ENCODE data around the gene CDH3. TPM values are rescaled to one million over a fixed set of nuclear protein-coding genes. Genes with fewer than 3 reads are reported as not detected.
A peak's percentile ranks its signal among the peaks of the same experiment; 100 is the strongest.

Gene CDH3
- total and polyA plus RNA-seq, 3 donors from 2014 or later, result 3.0 to 8.2 (median 5.4) TPM

GRCh38 chr16:68642047-68642435 is 3.1 kb upstream of the CDH3 start:
- peaks cover 11% of the 10 kb centered on the region for H3K4me1 ChIP-seq
- H3K27ac ChIP-seq, result no peak overlapping the region
- H3K27me3 ChIP-seq, result no peaks in the 10 kb centered on the region
- no peak for DNase-seq
- intact Hi-C loops (cut with DNase I; ENCODE audit: low total_unique reads), result no loop called here
- TF ChIP-seq POLR2A (IDR thresholded peaks at IDR 0.05) (no peak), CTCF (IDR thresholded peaks at IDR 0.05) (no peak)
- 56 to 65% methylated on average over 10 of the region's 10 CpGs for WGBS, 2 donors
- no peaks in the 10 kb centered on the region for H3K36me3 ChIP-seq (ENCODE audit: low read depth, missing control alignments)
- no peaks in the 10 kb centered on the region for H3K9me3 ChIP-seq
- H3K4me3 ChIP-seq, result no peak overlapping the region

- 19 to 25% methylated on average over 5 to 38 of the region's 51 CpGs for WGBS, 2 donors
- peak; percentile 28 for DNase-seq
- no peaks in the 10 kb centered on the region for H3K9me3 ChIP-seq
- H3K27ac ChIP-seq, result no peak overlapping the region
- H3K36me3 ChIP-seq (ENCODE audit: low read depth, missing control alignments), result no peaks in the 10 kb centered on the region
- H3K27me3 ChIP-seq, result no peaks in the 10 kb centered on the region
- intact Hi-C loops (cut with DNase I; ENCODE audit: low total_unique reads), result no loop called here
- TF ChIP-seq CTCF (IDR thresholded peaks at IDR 0.05) (no peak), POLR2A (IDR thresholded peaks at IDR 0.05) (no peak)
- H3K4me1 ChIP-seq, result peaks cover 11% of the 10 kb centered on the region
- peak overlapping the region in 1 of 2 donors; percentile 25 for H3K4me3 ChIP-seq
Measured at GRCh38 chr16:68642436-68643101, 2.5 kb upstream of the CDH3 start.

GRCh38 chr16:68643227-68643626 is 1.9 kb upstream of the CDH3 start:
- H3K27ac ChIP-seq, result no peak overlapping the region
- intact Hi-C loops (cut with DNase I; ENCODE audit: low total_unique reads), result no loop called here
- no peak for DNase-seq
- no peak for TF ChIP-seq CTCF (IDR thresholded peaks at IDR 0.05)
- no peak for TF ChIP-seq POLR2A (IDR thresholded peaks at IDR 0.05)
- no peak overlapping the region for H3K4me3 ChIP-seq
- no peaks in the 10 kb centered on the region for H3K9me3 ChIP-seq
- H3K4me1 ChIP-seq, result peaks cover 11% of the 10 kb centered on the region
- 55 to 63% methylated on average over 9 to 13 of the region's 13 CpGs for WGBS, 2 donors
- H3K27me3 ChIP-seq, result no peaks in the 10 kb centered on the region
- H3K36me3 ChIP-seq (ENCODE audit: low read depth, missing control alignments), result no peaks in the 10 kb centered on the region

GRCh38 chr16:68643847-68644246 is 1.3 kb upstream of the CDH3 start:
- Histone ChIP-seq H3K9me3 (no peaks in the 10 kb centered on the region), H3K4me1 (peaks cover 11% of the 10 kb centered on the region), H3K4me3 (no peak overlapping the region), H3K27me3 (no peaks in the 10 kb centered on the region), H3K36me3 (ENCODE audit: low read depth, missing control alignments) (no peaks in the 10 kb centered on the region), H3K27ac (peak overlapping the region in 1 of 2 donors; percentile 45)
- 33 to 38% methylated on average over 10 of the region's 10 CpGs for WGBS, 2 donors
- TF ChIP-seq CTCF (IDR thresholded peaks at IDR 0.05) (no peak), POLR2A (IDR thresholded peaks at IDR 0.05) (no peak)
- no peak for DNase-seq
- intact Hi-C loops (cut with DNase I; ENCODE audit: low total_unique reads), result no loop called here

GRCh38 chr16:68644296-68644695 is 814 bp upstream of the CDH3 start:
- DNase-seq, result no peak
- intact Hi-C loops (cut with DNase I; ENCODE audit: low total_unique reads), result no loop called here
- peak overlapping the region in 1 of 2 donors; percentile 45 for H3K27ac ChIP-seq
- no peaks in the 10 kb centered on the region for H3K27me3 ChIP-seq
- peaks cover 11% of the 10 kb centered on the region for H3K4me1 ChIP-seq
- no peaks in the 10 kb centered on the region for H3K36me3 ChIP-seq (ENCODE audit: low read depth, missing control alignments)
- TF ChIP-seq CTCF (IDR thresholded peaks at IDR 0.05) (no peak), POLR2A (IDR thresholded peaks at IDR 0.05) (no peak)
- no peaks in the 10 kb centered on the region for H3K9me3 ChIP-seq
- peak overlapping the region in 1 of 2 donors; percentile 68 for H3K4me3 ChIP-seq
- WGBS, 2 donors, result 10 to 18% methylated on average over 17 of the region's 17 CpGs
